Activated T-helper 1 cell treated with Interleukin-2 at 50 U/mL for 16 hours (primary cell): ENCODE measurements around the gene PKP2.
"Not testable (repeated sequence)": the region's sequence is repeated elsewhere in the genome, so short reads cannot be mapped to it uniquely, and the experiment has no call there.

Source experiments
- DNase-seq: peaks from one replicate; pipeline ENCODE4 v3.0.0-alpha.2; 2020; ENCODE audit warnings: low read depth

PKP2 gene

GRCh38 chr12:32895688-32896431 is 717 bp downstream of the PKP2 start:
- no peak for DNase-seq

- no peak for DNase-seq
Measured at GRCh38 chr12:32894566-32894965, 2.0 kb downstream of the PKP2 start.

GRCh38 chr12:32893458-32893857 is 3.1 kb downstream of the PKP2 start:
- DNase-seq: no peak

GRCh38 chr12:32893043-32893442 is 3.5 kb downstream of the PKP2 start:
- DNase-seq: no peak

- not testable (repeated sequence) for DNase-seq
Measured at GRCh38 chr12:32892369-32892768, 4.2 kb downstream of the PKP2 start.

- DNase-seq: no peak
Measured at GRCh38 chr12:32891956-32892355, 4.6 kb downstream of the PKP2 start.

- no peak for DNase-seq
Measured at GRCh38 chr12:32891526-32891925, 5.1 kb downstream of the PKP2 start.

GRCh38 chr12:32889011-32889760 is 7.4 kb downstream of the PKP2 start:
- no peak for DNase-seq

- no peak for DNase-seq
Measured at GRCh38 chr12:32887058-32887457, 9.5 kb downstream of the PKP2 start.

- DNase-seq: no peak
Measured at GRCh38 chr12:32885831-32886230, 10.7 kb downstream of the PKP2 start.

- DNase-seq: no peak
Measured at GRCh38 chr12:32884962-32885361, 11.6 kb downstream of the PKP2 start.

- DNase-seq: no peak
Measured at GRCh38 chr12:32881702-32882101, 14.9 kb downstream of the PKP2 start.

GRCh38 chr12:32881107-32881506 is 15.5 kb downstream of the PKP2 start:
- DNase-seq: no peak

- not testable (repeated sequence) for DNase-seq
Measured at GRCh38 chr12:32879066-32879465, 17.5 kb downstream of the PKP2 start.

GRCh38 chr12:32877601-32878459 is 18.7 kb downstream of the PKP2 start:
- no peak for DNase-seq

GRCh38 chr12:32876004-32876403 is 20.6 kb downstream of the PKP2 start:
- DNase-seq: no peak

GRCh38 chr12:32874975-32875374 is 21.6 kb downstream of the PKP2 start:
- no peak for DNase-seq

GRCh38 chr12:32874078-32874477 is 22.5 kb downstream of the PKP2 start:
- DNase-seq: no peak

GRCh38 chr12:32872416-32872815 is 24.2 kb downstream of the PKP2 start:
- not testable (repeated sequence) for DNase-seq

- DNase-seq: no peak
Measured at GRCh38 chr12:32870716-32871115, 25.9 kb downstream of the PKP2 start.

GRCh38 chr12:32868885-32869284 is 27.7 kb downstream of the PKP2 start:
- no peak for DNase-seq

GRCh38 chr12:32864731-32865130 is 31.8 kb downstream of the PKP2 start:
- no peak for DNase-seq

GRCh38 chr12:32863128-32863527 is 33.4 kb downstream of the PKP2 start:
- no peak for DNase-seq
